Measurements from ENCODE around the gene FICD.
"Not testable (repeated sequence)": the region's sequence is repeated elsewhere in the genome, so short reads cannot be mapped to it uniquely, and the experiment has no call there.

FICD gene

DNA sequence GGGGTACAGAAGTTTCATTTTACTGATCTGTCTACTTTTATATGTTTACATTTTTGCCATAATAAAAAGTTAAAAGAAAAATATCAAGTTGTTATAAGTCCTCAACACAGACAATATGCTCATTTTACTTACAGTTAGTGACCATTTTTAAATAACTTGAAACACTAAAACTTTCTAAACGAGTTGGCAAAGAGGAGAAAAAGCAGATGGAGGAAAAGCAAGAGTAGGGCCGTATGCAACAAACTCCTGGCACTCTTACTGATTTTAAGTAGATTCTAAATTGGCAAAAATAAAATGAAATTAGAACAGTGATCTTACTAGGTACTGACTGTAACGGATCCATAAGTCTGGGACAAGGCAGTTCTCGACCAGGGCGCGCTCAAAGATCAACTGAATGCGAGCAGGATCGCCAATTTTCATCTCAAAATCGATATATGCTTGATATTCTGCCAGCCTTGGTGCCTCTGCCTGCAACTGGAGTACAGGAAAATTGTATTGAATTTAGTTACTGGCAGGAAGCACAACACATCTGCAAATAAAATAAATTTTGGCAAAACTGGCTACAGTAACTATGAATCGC lies 23.6 kb downstream of the FICD start:
- no peak for DNase-seq

DNA sequence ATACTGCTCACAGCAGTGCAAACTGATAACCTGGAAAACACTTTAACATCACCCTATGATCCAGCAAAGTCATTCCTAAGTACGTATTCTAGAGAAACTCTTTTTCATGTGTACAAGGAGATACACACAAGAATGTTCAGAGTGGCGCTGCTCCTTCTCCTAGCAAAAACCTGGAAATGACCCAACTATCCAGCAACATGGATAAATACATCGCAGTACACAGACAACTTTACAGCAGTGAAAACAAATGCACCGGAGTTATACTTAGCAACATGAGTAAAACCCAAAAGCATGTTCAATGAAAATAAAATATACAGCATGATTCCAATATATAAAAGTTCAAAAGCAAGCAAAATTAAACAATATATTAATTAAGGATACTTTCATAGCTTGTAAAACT lies 27.2 kb downstream of the FICD start:
- peak; percentile 57 for DNase-seq

DNA sequence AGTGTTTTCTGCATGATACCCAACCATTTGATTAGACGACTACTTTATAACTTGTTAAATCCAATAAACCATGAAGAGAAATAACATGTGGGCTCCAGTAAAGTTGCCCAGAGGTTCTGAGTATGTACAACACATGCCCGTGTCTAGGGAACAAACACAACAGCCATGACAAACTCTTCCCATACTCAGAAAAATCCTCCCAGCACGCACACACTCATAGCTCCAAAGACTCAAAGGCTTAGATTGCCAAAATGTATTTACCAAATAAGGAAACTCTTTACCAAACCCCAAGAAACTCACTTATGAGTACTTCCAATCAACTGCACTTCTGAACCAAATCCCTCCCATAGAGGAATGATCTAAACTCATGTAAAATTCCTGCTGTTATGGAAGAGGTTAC lies 28.6 kb downstream of the FICD start:
- DNase-seq = peak; percentile 65

DNA sequence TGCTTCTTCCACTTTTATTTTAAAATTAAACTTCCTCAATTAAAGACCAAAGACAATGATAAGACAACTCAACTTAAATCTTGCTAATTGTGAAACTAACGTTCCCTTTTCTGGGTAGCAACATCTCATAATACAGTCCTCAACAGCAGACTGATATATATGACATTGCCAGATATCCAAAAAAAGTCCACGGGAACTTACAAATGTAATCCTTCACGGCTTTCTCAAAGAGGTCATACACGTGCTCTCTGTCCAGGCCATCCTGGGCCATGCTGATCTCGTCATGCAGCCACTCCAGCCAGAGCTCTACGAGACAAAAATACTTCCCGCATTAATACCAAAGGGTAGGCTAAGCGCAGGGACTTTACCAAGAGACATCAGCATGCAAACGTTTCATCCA lies 32.6 kb downstream of the FICD start:
- no peak for DNase-seq

DNA sequence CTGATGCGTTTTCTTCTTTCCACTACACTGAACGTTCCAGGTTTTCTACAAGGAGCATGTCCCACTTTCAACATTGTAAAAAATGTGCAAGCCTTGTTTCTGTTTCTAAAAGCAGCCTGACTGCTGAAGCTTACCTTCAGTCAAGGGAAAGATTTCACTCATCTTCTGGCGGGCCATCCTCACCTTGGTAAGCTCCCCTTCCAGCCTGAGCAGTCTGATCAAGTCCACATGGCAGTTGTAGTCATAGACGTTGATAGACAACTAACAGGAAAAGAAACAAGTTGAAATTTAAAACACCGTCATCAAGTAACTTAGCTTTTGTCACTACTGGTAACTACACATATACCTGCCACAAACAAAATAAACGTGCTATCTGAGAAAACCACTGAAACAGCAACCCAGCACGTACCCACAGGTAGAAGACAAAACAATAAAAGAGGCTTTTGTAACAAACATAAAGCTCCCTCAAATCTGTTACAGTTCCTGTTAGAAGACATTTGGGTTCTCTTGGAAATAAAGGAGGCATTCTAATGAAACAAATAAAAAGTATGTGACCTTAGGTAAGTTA lies 34.0 kb downstream of the FICD start:
- DNase-seq = no peak

DNA sequence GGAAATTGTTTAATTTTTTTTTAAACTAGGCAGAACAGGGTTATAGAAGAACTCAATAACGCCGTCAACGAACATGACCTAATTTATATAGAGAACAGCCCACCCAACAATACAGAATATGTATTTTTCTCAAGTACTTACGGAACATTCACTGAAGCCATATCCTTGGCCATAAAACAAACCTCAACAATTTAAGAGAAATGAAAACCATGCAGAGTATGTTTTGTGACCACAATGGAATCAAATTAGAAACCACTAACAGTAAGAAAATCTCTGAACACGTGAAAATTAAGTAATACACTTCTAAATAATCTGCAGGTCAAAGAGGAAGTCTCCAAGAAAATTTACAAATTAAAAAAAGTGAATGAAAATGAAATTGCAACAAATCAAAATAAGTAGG lies 36.5 kb downstream of the FICD start:
- peak; percentile 79 for DNase-seq

DNA sequence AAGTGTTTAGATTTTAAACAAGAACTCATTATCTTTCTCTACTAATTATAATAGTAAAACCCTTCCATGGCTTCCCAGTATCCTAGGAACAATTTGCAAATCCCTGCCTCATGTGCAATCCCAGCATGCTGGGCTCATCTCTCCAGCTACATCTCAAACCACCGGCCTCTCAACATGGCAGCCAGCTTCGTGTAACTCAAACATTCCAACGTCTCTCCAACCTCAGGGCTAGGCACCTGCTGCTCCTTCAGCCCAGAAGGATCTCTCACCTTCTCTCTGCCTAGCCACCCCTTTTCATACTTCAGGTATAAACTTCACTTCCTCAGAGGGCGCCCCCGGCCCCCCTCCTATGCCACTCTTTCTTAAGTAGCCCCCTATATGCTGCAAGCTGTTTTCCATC lies 38.7 kb downstream of the FICD start:
- no peak for DNase-seq

DNA sequence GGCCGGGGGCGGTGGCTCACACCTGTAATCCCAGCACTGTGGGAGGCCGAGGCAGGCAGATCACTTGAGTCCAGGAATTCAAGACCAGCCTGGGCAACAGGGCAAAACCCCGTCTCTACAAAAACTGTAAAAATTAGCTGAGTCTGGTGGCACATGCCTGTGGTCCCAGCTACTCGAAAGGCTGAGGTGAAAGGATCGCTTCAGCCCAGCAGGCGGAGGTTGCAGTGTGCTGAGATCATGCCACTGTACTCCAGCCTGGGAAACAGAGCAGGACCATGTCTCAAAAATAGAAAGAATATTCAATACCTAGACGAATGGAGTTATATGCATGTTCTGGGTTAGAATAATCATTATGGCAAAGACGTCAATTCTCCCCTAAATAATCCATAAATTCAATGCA lies 40.3 kb downstream of the FICD start:
- not testable (repeated sequence) for DNase-seq

DNA sequence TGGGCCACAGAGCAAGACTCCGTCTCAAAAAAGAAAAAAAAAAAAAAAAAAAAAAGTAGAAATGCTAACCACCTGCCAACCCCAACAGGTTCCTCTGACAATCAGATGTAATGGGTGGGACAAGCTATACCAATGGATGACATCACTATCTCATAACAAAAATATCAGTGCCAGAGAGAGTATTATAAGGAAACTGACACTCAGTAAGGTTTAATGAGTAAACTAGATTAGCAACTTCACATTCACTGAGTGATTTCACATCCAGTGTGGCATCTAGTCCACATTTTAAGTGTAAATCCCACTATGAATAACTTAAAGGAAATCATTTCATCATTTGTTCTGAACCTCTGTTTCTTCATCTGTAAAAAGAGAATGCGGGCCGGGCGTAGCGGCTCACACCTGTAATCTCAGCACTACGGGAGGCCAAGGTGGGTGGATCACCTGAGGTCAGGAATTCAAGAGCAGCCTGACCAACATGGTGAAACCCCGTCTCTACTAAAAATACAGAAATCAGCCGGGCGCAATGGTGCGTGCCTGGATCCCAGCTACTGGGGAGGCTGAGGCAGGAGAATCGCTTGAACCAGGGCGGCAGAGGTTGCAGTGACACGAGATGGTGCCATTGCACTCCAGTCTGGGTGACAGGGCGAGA lies 44.1 kb downstream of the FICD start:
- DNase-seq = no peak

DNA sequence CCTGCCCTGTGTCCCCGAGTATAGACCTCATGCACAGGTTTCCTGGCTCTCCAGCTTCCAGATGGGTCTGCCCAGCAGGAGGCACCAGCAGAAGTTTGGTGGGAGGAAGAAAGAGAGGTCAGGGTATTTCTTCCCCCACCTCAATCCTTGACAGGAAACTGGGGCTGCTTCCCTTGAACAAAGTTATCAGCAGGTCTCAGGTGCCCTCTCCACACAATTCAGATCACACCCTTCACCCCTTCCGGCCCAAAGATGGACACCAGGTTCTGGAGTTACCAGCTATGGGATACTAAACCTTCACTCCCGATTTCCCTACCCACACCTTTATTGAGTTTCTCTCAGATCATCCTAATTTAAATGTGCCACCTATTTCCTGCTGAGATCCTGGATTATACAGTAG lies 44.7 kb downstream of the FICD start:
- DNase-seq = no peak

DNA sequence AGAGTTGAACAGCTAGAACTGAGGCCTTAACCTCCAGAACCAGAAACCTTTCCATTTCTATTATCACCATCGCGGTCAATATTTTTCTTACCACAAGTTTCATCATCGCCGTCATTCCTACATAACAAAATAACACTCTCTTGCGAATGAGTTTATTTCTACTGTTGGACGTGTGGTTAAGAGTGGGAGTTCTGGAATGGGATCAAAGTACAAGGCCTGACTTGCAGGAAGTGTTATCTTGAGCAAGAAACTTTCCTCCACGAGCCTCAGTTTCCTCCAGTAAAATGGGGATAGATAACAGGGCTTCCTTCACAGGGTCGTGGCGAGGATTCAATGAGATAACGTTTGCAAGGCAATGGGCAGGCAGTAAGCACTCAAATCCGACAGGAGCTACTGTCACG lies 45.2 kb downstream of the FICD start:
- DNase-seq = peak; percentile 46

DNA sequence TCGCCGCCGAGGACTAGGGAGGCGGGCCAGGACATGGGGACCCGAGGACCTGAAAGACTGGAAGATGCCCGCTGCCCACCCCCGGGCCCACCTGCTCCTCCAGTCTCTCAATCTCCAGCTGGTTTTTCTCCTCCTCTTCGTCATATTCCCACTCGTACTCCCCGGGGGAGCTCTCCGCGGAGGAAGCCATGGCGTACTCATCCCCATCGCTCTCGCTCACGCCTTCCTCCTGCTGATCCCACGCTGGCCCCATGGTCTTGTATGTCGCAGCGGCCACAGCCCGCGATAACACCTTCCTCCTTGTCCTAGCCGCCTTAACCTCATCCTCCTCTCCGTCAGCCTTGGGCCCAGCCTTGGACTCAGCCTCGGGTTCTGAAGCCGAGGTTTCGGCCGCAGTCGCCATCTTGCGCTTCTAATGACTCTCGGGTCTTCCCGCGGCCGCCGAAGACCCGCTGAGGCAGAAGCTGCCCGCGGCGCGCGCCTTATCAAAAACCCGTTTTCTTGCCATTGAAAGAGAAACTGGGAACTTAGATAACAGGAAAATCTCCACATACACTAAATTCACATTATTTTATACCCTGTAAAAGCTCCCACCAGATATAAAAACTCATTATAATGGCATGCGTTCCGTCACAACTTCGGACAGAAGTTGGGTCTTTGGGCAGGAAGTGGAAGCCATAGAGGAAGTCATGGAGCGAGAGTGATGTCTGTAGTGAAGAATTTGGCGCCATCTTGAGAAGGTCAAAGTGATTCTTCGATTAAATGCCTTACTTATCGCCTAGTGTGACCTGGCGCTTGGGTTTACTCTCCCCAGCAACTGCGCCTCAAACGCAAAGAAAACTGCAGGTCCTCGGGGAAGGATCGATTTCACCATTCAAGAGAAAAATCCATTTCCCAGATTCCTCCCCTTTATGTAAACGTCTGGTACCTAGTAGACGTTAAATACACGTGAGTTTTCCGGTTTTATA lies 46.0 kb downstream of the FICD start, which contains the start of gene SART3:
SART3 (minus strand) TSS at position 422 of the 968 bp plus-strand sequence; CDS start at position 403, 19 bp downstream.
- DNase-seq = peak; percentile 89

DNA sequence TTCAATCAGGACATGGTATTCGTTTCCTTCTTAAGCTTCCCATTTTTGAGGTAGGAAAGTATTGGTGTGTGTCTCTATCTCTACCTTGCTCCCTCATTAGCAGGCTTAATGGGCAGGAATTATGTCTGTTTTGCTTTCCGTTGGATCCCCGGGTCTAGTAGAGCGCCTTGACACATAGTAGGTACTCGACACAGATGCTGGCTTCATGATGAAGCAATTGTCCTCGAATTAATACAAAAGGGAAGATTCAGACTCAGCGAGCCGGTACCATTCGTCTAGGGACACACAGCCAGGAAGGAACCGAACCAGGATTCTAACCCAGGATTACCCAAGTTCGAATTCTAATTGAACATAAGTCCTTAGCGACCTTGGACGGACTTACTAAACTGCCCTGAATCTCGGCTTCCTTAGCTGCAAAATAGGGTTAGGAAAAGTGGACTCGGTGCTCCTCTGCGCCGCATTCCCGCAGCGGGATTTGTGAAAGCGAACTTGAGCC lies 46.8 kb downstream of the FICD start:
- DNase-seq = no peak

DNA sequence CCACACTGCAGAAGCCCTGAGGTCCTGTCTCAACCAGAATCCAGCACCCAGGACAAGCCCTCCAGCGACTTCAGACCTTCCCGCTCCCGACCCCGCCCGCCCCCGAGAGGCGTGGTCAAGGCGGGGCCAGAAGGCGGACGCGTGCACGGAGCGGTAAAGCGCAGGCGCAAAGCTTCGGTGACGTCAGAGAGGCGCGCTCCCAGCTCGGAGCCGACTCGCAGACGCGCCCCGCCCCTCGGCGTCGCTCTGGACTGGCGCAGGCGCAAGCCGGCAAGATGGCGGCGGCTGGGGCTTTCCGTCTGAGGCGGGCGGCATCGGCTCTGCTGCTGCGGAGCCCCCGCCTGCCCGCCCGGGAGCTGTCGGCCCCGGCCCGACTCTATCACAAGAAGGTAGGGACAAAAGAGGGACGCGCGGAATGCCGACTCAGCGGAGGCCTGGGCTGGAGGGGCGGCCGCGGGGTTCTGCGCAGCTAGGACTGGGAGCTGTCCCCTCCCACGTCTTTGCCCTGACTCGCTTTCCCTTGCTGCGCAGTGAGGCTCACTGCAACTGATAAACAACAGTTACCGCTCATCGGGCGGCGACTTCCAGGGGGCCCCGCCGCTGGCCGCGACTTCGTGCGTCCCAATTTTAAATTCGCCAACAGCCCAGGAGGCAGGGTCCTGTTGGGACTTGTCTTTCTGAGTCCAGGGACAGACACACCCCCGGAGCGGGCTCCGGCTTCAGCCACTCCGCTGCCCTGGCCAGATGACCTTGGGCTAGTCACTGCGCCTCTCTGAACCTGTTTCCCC lies 47.5 kb downstream of the FICD start, which contains the start of gene ISCU:
ISCU (plus strand) TSS at position 249 of the 788 bp plus-strand sequence; CDS start at position 276, 27 bp downstream.
- DNase-seq = peak; percentile 97

DNA sequence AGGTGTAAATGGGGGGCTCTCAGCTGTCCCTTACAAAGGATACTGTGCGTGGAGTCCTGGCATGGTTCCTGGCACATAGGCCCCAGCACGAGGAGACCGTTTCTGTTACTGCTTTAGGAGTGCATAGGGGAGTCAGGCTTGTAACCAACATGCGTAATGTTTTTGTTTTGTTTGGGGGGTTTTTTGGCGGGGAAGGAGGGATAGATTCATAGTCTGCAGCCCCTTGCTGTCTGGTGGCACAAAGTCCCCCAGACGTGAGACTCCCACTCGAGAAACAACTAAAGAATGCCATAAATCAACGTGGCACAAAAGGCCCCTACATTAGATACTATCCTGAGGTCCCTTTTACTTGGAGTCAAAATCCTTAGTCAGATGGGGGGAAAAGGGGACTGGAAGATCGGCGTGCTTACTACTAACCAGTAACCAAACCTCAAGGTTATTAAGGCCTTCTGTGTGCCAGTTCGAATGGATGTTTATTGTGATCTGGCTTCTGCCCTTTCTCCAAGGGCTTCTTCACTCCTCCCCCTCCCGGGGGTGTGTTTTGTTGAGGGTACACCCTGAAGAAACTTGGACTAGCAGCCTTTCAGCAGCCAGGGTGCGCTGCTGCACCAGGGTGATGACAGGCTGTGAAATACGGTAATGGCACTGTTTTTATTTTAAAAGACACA lies 48.2 kb downstream of the FICD start:
- DNase-seq = peak; percentile 89

DNA sequence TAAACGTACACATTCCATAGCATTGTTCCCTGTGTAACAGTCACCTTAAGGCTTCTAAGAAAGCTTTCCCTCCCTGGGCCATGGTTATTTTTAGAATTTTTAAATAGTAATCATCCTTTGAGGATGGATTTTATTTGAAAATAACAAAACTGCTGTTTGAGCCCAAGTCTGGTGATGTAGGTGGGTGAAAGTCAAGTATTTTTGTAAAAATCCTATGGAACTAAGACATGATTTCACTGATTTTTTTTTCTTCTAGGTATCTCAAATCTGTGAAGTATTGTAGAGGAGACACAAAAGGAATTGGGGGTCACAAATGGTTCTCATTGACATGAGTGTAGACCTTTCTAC lies 48.7 kb downstream of the FICD start:
- no peak for DNase-seq

DNA sequence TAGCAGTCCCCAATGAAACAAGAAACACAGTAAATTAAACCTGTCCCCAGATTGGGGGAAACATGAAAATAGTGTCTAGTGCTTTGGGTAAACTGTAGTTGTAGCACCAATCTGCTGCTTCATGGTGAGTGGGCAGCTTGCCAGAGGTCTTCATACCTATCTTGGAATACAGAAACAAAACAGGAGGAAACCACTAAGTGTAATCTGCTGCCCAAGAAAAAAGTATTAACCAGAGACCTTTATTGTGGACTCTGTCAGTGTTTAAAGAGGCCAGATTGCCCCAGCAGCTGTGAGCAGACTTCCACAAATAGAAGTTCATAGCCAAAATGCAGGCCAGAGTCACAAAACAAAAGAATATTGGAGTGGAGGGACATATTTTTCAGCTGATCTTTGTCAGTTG lies 49.6 kb downstream of the FICD start:
- no peak for DNase-seq

DNA sequence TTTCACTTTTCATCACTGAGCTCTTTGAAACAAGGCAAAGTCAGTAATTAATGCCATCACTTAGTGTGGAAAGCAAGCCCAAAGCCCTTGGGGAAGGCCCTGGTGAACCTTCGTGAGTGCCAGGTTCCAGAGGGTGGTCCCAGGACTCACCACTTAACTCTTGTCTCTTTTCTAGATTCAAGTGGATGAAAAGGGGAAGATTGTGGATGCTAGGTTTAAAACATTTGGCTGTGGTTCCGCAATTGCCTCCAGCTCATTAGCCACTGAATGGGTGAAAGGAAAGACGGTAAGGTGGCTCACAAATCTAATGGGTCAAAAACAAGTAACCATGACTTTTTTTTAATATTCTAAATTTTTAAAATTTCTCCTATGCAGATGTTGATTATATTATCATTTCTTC lies 50.1 kb downstream of the FICD start:
- no peak for DNase-seq

DNA sequence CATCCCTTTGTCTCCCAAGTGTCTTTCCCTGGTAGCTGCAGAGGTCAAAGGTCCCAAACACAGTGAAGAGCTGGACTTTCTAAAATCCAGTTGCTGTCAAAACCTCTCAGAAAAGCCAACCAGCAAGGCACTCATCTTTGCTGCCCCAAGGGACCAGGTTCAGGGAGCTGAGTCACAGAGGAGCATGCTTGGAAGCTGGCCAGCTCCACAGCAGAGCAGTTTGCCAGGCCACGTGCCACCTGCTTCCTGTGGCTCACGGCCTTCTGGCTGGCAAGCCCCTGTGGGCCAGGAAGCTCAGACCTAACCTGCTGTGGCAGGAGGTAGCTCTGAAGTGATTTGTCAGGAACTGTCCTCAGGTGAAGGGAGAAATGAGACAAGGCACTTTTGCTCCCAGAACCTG lies 50.9 kb downstream of the FICD start:
- DNase-seq = peak; percentile 72

DNA sequence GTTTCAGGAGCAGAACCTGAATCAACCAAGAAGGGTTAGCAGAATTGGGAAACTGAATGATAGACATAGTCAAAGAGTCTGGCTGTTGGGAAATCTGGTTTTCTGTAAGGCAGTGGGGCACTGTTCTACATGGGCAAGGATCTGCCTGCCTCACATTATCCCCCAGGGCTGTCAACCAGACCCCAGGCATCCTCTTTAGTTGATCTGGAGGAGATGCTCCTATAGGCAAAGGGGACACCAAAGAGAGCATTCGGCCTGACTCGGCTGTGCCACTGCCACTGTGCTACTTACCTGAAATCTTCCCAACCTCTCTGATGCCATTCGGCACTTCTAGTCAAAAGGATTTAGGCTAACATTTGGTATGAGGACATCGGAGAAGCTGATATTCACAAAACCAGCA lies 51.4 kb downstream of the FICD start:
- no peak for DNase-seq

DNA sequence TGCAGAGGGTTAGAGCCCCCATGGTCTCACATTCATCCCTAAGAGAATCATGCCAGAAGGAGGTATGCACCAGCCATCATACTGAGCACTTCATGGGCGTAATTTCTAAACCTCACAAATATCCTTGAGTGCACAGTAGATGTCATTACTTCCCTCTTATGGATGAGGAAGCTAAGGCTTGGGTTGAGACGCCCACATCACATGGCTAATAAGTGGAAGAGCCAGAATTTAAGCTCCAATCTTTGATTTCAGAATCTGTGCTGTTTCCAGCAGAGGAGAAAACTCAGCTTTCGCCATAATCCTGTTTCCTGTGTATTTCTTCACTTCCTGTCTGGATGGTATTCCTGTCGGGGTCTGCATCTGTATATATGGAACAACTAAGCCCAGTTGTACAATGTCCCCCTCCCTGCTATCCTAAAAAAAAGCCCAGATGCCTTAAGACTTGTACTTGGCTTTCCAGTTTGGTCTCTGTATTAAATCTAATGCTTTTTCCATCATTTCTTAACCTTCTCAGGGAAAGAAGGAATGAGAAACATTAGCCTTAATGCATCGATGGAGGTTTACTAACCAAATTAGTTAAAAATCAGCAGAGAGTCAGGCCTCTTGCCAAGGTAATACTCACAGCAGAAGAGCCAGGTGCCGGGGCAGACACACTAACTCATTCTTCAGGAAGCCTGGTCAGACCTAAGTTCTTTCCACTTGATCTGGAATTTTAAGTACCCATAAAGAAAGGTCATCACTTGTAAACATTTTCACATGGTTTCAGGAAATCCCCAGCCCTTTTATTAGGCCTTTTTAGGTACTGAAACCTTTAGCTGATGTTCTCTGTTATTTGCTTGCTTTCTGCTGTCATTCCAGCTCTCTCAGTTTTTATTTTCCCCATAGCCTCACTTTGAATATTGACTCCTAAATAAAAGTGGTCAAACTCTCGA lies 52.6 kb downstream of the FICD start:
- no peak for DNase-seq
